ENCODE data around the gene LIMA1. TPM values are rescaled to one million over a fixed set of nuclear protein-coding genes. Genes with fewer than 3 reads are reported as not detected.
"Not testable (repeated sequence)": the region's sequence is repeated elsewhere in the genome, so short reads cannot be mapped to it uniquely, and the experiment has no call there.

LIMA1 gene
- total RNA-seq, 2 donors from 2014 or later = 20.7 to 28.3 TPM

- no peak for DNase-seq (ENCODE audit: low spot score)
- H3K27me3 ChIP-seq = no peaks in the 10 kb centered on the region
- no peak for TF ChIP-seq CTCF (IDR thresholded peaks at IDR 0.05)
Measured at GRCh38 chr12:50220363-50220995, 62.8 kb downstream of the LIMA1 start.

GRCh38 chr12:50219544-50219943, 63.8 kb downstream of the LIMA1 start:
- peaks cover 0 to 43% of the 10 kb centered on the region in 2 donors for H3K4me1 ChIP-seq

More at GRCh38 chr12:50220363-50220995, 62.8 kb downstream of the LIMA1 start:
- peak overlapping the region; percentile 64 to 87 for H3K27ac ChIP-seq
- H3K9me3 ChIP-seq = no peaks in the 10 kb centered on the region
- peaks cover 0 to 43% of the 10 kb centered on the region in 2 donors for H3K4me1 ChIP-seq
- no peaks in the 10 kb centered on the region for H3K36me3 ChIP-seq
- H3K4me3 ChIP-seq = peak overlapping the region; percentile 32 to 39

GRCh38 chr12:50219001-50219400, 64.3 kb downstream of the LIMA1 start:
- H3K27ac ChIP-seq; H3K9me3 ChIP-seq; DNase-seq (ENCODE audit: low spot score); H3K36me3 ChIP-seq; H3K27me3 ChIP-seq; H3K4me3 ChIP-seq: not testable (repeated sequence)
- H3K4me1 ChIP-seq = peaks cover 0 to 43% of the 10 kb centered on the region in 2 donors

More at GRCh38 chr12:50219544-50219943, 63.8 kb downstream of the LIMA1 start:
- Histone ChIP-seq H3K27ac (peak overlapping the region; percentile 64 to 87), H3K4me3 (peak overlapping the region; percentile 32 to 39), H3K9me3 (no peaks in the 10 kb centered on the region), H3K36me3 (no peaks in the 10 kb centered on the region), H3K27me3 (no peaks in the 10 kb centered on the region)
- DNase-seq (ENCODE audit: low spot score) = no peak
- no peak for TF ChIP-seq CTCF (IDR thresholded peaks at IDR 0.05)

GRCh38 chr12:50218386-50218785, 64.9 kb downstream of the LIMA1 start:
- H3K27me3 ChIP-seq = no peaks in the 10 kb centered on the region
- DNase-seq (ENCODE audit: low spot score) = no peak
- no peaks in the 10 kb centered on the region for H3K9me3 ChIP-seq
- H3K36me3 ChIP-seq = no peaks in the 10 kb centered on the region
- no peak overlapping the region for H3K4me3 ChIP-seq
- peaks cover 0 to 43% of the 10 kb centered on the region in 2 donors for H3K4me1 ChIP-seq
- TF ChIP-seq CTCF (IDR thresholded peaks at IDR 0.05) = no peak
- no peak overlapping the region for H3K27ac ChIP-seq

- Histone ChIP-seq H3K4me1 (peaks cover 0 to 33% of the 10 kb centered on the region in 2 donors), H3K4me3 (no peak overlapping the region), H3K36me3 (no peaks in the 10 kb centered on the region), H3K27ac (no peak overlapping the region), H3K9me3 (no peaks in the 10 kb centered on the region), H3K27me3 (no peaks in the 10 kb centered on the region)
- no peak for TF ChIP-seq CTCF (IDR thresholded peaks at IDR 0.05)
- no peak for DNase-seq (ENCODE audit: low spot score)
Measured at GRCh38 chr12:50217202-50217601, 66.1 kb downstream of the LIMA1 start.

- H3K9me3 ChIP-seq = no peaks in the 10 kb centered on the region
- no peak overlapping the region for H3K4me3 ChIP-seq
- H3K4me1 ChIP-seq = peaks cover 0 to 21% of the 10 kb centered on the region in 2 donors
- no peaks in the 10 kb centered on the region for H3K27me3 ChIP-seq
- no peak for DNase-seq (ENCODE audit: low spot score)
- TF ChIP-seq CTCF (IDR thresholded peaks at IDR 0.05) = no peak
- H3K36me3 ChIP-seq = no peaks in the 10 kb centered on the region
- no peak overlapping the region for H3K27ac ChIP-seq
Measured at GRCh38 chr12:50215033-50215432, 68.3 kb downstream of the LIMA1 start.
